GM21367 (cell line): ENCODE results near the gene LRRC8A.
"Not testable (repeated sequence)": the region's sequence is repeated elsewhere in the genome, so short reads cannot be mapped to it uniquely, and the experiment has no call there.

Experiments used
- ATAC-seq: cut with Tn5 transposase; IDR thresholded peaks from one replicate; pipeline ENCODE4 v1.9.1; 2021; ENCODE audit not compliant: unreplicated experiment

The LRRC8A gene

DNA sequence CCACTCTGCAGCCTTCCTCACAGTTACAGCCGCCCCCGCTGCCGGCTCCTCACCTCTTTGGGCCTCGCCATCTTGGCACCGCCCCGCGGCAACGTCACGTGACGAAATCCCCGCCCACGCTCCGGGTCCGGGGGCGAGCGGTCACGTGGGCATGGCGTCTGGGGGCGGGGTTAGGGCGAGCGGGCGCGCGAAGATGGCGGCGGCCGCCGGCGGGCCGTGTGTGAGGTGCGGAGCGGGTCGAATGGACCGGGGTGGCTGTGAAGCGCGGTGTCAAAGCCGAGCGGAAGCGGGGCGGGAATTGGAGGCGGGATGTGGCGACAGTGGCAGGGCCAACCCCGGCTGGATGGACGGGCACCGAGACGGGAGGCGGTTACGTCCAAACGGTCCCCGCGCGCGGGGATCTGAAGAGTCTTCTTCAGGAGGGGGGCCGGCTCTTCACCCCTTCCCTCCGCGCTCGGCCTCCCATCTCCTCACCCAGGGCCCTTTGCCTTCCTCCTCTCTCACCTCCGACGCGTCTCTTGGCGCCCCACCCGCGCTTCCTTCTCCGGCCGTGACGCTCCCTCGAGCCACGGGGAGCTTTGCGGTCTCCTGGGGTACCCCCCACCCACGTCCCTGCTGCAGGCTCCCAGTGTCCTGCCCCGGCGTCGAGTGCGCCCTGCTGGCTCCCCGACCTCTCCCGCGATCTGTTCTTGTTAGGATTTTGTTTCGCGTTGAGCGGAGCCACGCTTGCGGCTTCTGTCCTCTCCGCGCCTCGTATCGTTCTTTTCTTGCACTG, 65.8 kb downstream of the LRRC8A start, which contains the start of the genes DOLK and NUP188:
DOLK (minus strand) TSS at position 77 of the 775 bp plus-strand sequence. CDS start 300 bp downstream, outside the sequence.
NUP188 (plus strand) TSS at position 173 of the 775 bp plus-strand sequence; CDS start at position 194, 21 bp downstream.
- peak; percentile 67 for ATAC-seq

DNA sequence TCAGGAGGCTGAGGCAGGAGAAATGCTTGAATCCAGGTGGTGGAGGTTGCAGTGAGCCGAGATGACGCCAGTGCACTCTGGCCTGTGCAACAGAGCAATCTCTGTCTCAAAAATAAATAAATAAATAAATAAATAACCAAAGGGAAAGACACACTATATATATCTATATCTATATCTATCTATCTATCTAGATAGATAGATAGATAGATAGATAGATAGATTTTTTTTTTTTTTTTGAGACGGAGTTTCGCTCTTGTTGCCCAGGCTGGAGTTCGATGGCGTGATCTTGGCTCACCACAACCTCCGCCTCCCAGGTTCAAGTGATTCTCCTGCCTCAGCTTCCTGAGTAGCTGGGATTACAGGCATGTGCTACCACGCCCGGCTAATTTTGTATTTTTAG, 79.5 kb downstream of the LRRC8A start:
- ATAC-seq: not testable (repeated sequence)
